ENCODE results near the gene SUPT20HL2.

SUPT20HL2 gene

DNA sequence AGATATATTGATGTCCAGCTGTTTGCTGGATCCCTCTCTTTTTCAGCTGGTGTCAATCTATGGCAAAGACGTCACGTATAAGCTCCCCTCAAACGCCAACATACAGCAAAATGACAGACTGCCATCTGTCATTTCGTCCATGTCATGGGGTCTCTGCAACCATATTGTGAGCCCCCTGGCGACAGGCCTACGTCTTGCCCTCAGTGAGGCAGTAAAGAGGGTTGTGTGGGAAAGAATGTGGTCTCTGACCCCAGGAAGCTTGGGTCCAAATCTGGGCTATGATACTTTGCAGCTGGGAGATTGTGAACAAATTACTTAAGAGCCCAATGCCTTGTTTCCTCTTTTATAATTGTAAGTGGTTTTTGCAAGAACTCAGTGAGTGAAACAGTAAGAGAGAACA lies 7.4 kb downstream of the SUPT20HL2 start:
- no peak for DNase-seq (ENCODE audit: extremely low read depth, low read depth)
- TF ChIP-seq, protein P1, sequence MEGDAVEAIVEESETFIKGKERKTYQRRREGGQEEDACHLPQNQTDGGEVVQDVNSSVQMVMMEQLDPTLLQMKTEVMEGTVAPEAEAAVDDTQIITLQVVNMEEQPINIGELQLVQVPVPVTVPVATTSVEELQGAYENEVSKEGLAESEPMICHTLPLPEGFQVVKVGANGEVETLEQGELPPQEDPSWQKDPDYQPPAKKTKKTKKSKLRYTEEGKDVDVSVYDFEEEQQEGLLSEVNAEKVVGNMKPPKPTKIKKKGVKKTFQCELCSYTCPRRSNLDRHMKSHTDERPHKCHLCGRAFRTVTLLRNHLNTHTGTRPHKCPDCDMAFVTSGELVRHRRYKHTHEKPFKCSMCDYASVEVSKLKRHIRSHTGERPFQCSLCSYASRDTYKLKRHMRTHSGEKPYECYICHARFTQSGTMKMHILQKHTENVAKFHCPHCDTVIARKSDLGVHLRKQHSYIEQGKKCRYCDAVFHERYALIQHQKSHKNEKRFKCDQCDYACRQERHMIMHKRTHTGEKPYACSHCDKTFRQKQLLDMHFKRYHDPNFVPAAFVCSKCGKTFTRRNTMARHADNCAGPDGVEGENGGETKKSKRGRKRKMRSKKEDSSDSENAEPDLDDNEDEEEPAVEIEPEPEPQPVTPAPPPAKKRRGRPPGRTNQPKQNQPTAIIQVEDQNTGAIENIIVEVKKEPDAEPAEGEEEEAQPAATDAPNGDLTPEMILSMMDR (IDR thresholded peaks at IDR 0.05; ENCODE audit: low read depth, low read length) = no peak; the same call in 1 of the 2 replicates

DNA sequence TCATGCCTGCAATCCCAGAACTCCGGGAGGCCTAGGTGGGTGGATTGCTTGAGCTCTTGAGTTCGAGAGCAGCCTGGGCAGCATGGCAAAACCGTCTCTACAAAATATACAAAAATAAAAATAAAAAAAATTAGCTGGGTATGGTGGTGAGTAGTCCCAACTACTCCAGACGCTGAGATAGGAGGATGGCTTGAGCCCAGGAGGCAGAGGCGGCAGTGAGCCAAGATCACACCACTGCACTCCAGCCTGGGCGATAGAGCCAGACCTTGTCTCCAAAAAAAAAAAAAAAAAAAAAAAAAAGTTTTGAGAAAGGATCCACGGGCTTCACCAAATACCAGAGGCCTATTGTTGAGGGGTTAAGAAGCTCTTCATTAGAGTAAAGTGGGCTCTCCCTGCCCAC lies 8.0 kb downstream of the SUPT20HL2 start:
- no peak for DNase-seq (ENCODE audit: extremely low read depth, low read depth)
- TF ChIP-seq, protein P1 (IDR thresholded peaks at IDR 0.05; ENCODE audit: low read depth, low read length) = no peak

DNA sequence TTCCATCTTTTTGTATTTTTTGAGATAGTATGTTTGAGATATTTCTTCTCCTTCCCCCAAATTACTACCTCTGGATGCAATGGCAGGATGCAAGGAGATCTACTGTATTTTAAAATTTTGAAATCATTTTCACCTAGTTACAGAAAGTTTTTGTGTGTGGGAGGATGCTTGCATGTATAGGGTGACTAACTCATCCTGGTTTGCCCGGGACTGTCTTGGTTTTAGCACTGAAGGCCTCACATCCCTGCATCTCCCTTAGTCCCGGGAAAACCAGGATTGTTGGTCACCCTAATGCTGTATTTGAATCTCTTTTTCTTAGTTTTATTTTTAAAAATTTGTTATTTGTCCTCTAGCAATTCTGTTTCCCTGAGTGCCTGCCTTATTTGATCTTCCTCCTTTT lies 12.1 kb downstream of the SUPT20HL2 start:
- no peak for DNase-seq (ENCODE audit: extremely low read depth, low read depth)
- TF ChIP-seq, protein P1 (IDR thresholded peaks at IDR 0.05; ENCODE audit: low read depth, low read length) = no peak

DNA sequence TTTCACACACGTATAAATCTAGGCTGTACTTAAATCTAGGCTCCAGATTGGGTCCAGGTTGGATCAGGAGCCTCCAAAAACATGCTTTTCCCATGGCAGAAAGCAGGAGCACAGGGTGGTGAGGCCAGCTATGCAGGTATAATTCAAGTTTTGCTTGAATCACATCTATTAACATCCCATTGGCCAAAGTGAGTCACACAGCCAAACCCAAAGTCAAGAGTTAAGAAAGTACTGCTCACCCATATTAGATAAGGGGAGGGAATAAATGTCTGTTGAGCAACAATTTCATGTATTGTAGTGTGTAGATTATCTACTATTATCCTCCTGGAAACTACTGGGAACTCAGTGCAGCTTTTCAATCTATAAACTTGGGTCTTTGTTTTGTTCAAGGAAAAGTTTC lies 12.8 kb downstream of the SUPT20HL2 start:
- TF ChIP-seq, protein P1 (IDR thresholded peaks at IDR 0.05; ENCODE audit: low read depth, low read length) = no peak
- no peak for DNase-seq (ENCODE audit: extremely low read depth, low read depth)

DNA sequence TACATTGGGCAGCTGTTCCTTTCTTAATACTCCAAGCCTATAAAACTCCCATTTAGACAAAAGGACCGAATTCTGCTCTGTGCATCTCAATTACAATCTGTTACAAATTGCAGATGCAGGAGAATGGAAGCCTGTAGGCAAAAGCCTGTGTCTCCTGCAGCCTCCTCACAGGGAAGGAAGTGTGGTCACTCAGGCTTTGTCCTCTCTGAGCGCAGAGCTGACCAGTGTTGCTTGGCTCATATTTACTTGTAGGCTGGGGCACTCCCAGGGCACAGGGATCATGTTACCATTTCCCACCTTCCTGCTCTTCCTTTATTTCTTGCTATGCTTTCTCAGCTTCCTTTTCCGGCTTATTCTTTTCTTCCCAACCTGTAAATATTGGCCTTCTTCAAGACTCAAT lies 15.7 kb downstream of the SUPT20HL2 start:
- no peak for DNase-seq (ENCODE audit: extremely low read depth, low read depth)
- TF ChIP-seq, protein P1 (IDR thresholded peaks at IDR 0.05; ENCODE audit: low read depth, low read length) = no peak

DNA sequence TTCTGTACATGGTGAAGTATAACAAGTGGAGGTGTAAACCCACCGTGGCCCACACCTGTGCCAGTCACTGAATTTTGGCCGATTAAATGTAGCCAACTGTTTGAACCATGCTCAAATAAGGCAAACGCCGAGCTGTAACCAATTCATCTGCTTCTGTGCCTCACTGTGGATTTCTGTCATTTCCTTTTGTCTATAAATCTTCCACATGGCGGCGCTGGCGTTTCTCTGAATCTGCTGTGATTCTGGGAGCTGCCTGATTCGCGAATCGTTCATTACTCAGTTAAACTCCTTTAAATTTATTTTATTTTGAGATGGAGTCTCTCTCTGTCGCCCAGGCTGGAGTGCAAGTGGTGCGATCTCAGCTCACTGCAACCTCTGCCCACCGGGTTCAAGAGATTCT lies 19.2 kb downstream of the SUPT20HL2 start:
- TF ChIP-seq, protein P1 (IDR thresholded peaks at IDR 0.05; ENCODE audit: low read depth, low read length) = peak; percentile 7
- no peak for DNase-seq (ENCODE audit: extremely low read depth, low read depth)

DNA sequence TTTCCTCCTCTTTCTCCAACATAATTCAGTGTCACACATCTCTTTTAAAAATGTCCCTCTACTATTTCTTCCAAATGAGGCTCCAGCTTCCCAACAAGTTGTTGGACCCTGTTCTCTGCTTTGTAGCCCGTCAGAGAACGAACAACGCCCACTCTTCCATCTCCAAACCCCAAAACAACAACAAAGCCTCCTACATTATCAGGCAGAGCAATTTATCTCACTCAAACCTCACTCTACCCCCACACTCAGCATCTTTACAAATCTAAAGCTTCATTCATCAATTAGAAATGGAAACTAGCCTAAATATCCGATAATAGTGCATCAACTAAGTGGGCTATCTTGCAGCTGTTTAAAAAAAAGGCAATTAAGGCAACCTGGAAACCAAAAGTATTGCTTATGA lies 20.5 kb downstream of the SUPT20HL2 start:
- TF ChIP-seq, protein P1 (IDR thresholded peaks at IDR 0.05; ENCODE audit: low read depth, low read length) = no peak
- DNase-seq (ENCODE audit: extremely low read depth, low read depth) = no peak
